Immature natural killer cell (primary cell): ENCODE data around the gene VILL. TPM values are rescaled to one million over a fixed set of nuclear protein-coding genes. Genes with fewer than 3 reads are reported as not detected.

Experiments used
- DNase-seq, 3 donors: peaks; one replicate each; pipeline ENCODE4 v3.0.0; 2022; ENCODE audit warnings: mixed read lengths in 1 of 3
- H3K27ac Mint-ChIP-seq, 6 donors: one replicate each; pipeline ENCODE4 v1.8.0; 2020; ENCODE audit warnings: mixed read lengths in 6 of 6, mild to moderate bottlenecking in 5 of 6, inconsistent platforms in 4 of 6, moderate library complexity in 3 of 6
- H3K27me3 Mint-ChIP-seq, 3 donors: one replicate each; pipeline ENCODE4 v1.8.0; 2020 to 2021; ENCODE audit warnings: low read depth in 3 of 3, mild to moderate bottlenecking in 3 of 3, mixed read lengths in 3 of 3, moderate library complexity in 3 of 3, inconsistent platforms in 1 of 3
- H3K36me3 Mint-ChIP-seq, 3 donors: one replicate each; pipeline ENCODE4 v1.8.0; 2020; ENCODE audit warnings: mixed read lengths in 3 of 3, inconsistent platforms in 2 of 3, mild to moderate bottlenecking in 2 of 3
- H3K4me1 Mint-ChIP-seq, 2 donors: one replicate each; pipeline ENCODE4 v1.8.0; 2020; ENCODE audit warnings: inconsistent platforms in 2 of 2, mild to moderate bottlenecking in 2 of 2, mixed read lengths in 2 of 2, moderate library complexity in 1 of 2
- H3K4me3 Mint-ChIP-seq, 5 donors: one replicate each; pipeline ENCODE4 v1.8.0; 2020; ENCODE audit warnings: mild to moderate bottlenecking in 5 of 5, mixed read lengths in 5 of 5, inconsistent platforms in 3 of 5, moderate library complexity in 3 of 5
- H3K9me3 Mint-ChIP-seq, 6 donors: one replicate each; pipeline ENCODE4 v1.8.0; 2020; ENCODE audit warnings: mild to moderate bottlenecking in 6 of 6, mixed read lengths in 6 of 6, inconsistent platforms in 4 of 6, moderate library complexity in 3 of 6
- polyA plus RNA-seq, 3 donors: library from polyadenylated mRNA; unstranded; fragments of 300-500 nt; fragmentation: Illumina TruSeq; gene quantifications; one replicate each; pipeline ENCODE4 v1.2.3, GENCODE V29; 2021

The VILL gene
- polyA plus RNA-seq, 3 donors from 2014 or later: 12.9 to 15.7 (median 14.6) TPM

- Mint-ChIP-seq H3K36me3 (peaks cover 33 to 38% (median 35%) of the 10 kb centered on the region in 3 donors), H3K27ac (no peak overlapping the region), H3K4me1 (no peaks in the 10 kb centered on the region), H3K9me3 (no peaks in the 10 kb centered on the region), H3K27me3 (peaks cover 0 to 4% (median 0%) of the 10 kb centered on the region in 3 donors), H3K4me3 (no peak overlapping the region)
- no peak for DNase-seq
These were observed 24.9 kb downstream of the VILL start for GRCh38 chr3:38015485-38015884.

GRCh38 chr3:38015984-38016383 lies 25.4 kb downstream of the VILL start:
- Mint-ChIP-seq H3K36me3 (peaks cover 33 to 38% (median 35%) of the 10 kb centered on the region in 3 donors), H3K4me1 (peaks cover 0 to 1% of the 10 kb centered on the region in 2 donors), H3K9me3 (no peaks in the 10 kb centered on the region), H3K27ac (no peak overlapping the region), H3K4me3 (no peak overlapping the region), H3K27me3 (peaks cover 0 to 4% (median 0%) of the 10 kb centered on the region in 3 donors)
- DNase-seq: no peak

GRCh38 chr3:38016410-38016809 lies 25.8 kb downstream of the VILL start:
- H3K27me3 Mint-ChIP-seq: peaks cover 0 to 4% (median 0%) of the 10 kb centered on the region in 3 donors
- no peak overlapping the region for H3K27ac Mint-ChIP-seq
- H3K4me3 Mint-ChIP-seq: no peak overlapping the region
- H3K4me1 Mint-ChIP-seq: peaks cover 0 to 3% of the 10 kb centered on the region in 2 donors
- no peak for DNase-seq
- H3K36me3 Mint-ChIP-seq: peaks cover 33 to 38% (median 35%) of the 10 kb centered on the region in 3 donors
- H3K9me3 Mint-ChIP-seq: no peaks in the 10 kb centered on the region

GRCh38 chr3:38016847-38017444 lies 26.4 kb downstream of the VILL start:
- Mint-ChIP-seq H3K4me1 (peaks cover 0 to 3% of the 10 kb centered on the region in 2 donors), H3K4me3 (no peak overlapping the region), H3K27ac (no peak overlapping the region), H3K36me3 (peaks cover 33 to 38% (median 35%) of the 10 kb centered on the region in 3 donors), H3K27me3 (peaks cover 0 to 4% (median 0%) of the 10 kb centered on the region in 3 donors), H3K9me3 (no peaks in the 10 kb centered on the region)
- no peak for DNase-seq

- Mint-ChIP-seq H3K36me3 (peaks cover 33 to 38% (median 35%) of the 10 kb centered on the region in 3 donors), H3K4me1 (peaks cover 0 to 3% of the 10 kb centered on the region in 2 donors), H3K4me3 (no peak overlapping the region), H3K27me3 (peaks cover 0 to 4% (median 0%) of the 10 kb centered on the region in 3 donors), H3K27ac (no peak overlapping the region), H3K9me3 (no peaks in the 10 kb centered on the region)
- DNase-seq: no peak
These were observed 27.1 kb downstream of the VILL start for GRCh38 chr3:38017445-38018295.

GRCh38 chr3:38018296-38019266 lies 28.0 kb downstream of the VILL start:
- Mint-ChIP-seq H3K9me3 (no peaks in the 10 kb centered on the region), H3K36me3 (peaks cover 32 to 38% (median 32%) of the 10 kb centered on the region in 3 donors), H3K27ac (peak overlapping the region in 1 of 6 donors; percentile 69), H3K27me3 (peaks cover 0 to 4% (median 0%) of the 10 kb centered on the region in 3 donors), H3K4me3 (no peak overlapping the region), H3K4me1 (peaks cover 9 to 10% of the 10 kb centered on the region in 2 donors)
- DNase-seq: no peak

GRCh38 chr3:38019658-38020341 lies 29.2 kb downstream of the VILL start:
- no peaks in the 10 kb centered on the region for H3K9me3 Mint-ChIP-seq

GRCh38 chr3:38020342-38020726 lies 29.7 kb downstream of the VILL start:
- peaks cover 23 to 26% of the 10 kb centered on the region in 2 donors for H3K4me1 Mint-ChIP-seq
- DNase-seq: no peak
- H3K36me3 Mint-ChIP-seq: peaks cover 15 to 24% (median 17%) of the 10 kb centered on the region in 3 donors
- H3K4me3 Mint-ChIP-seq: no peak overlapping the region
- H3K9me3 Mint-ChIP-seq: no peaks in the 10 kb centered on the region
- peak overlapping the region in 3 of 6 donors; percentile 24 to 58 (median 41) for H3K27ac Mint-ChIP-seq
- peaks cover 0 to 6% (median 0%) of the 10 kb centered on the region in 3 donors for H3K27me3 Mint-ChIP-seq

More at GRCh38 chr3:38019658-38020341, 29.2 kb downstream of the VILL start:
- peaks cover 20 to 30% (median 21%) of the 10 kb centered on the region in 3 donors for H3K36me3 Mint-ChIP-seq
- no peak overlapping the region for H3K27ac Mint-ChIP-seq
- H3K4me3 Mint-ChIP-seq: no peak overlapping the region
- H3K4me1 Mint-ChIP-seq: peaks cover 21% of the 10 kb centered on the region in 2 donors
- DNase-seq: no peak
- H3K27me3 Mint-ChIP-seq: peaks cover 0 to 5% (median 0%) of the 10 kb centered on the region in 3 donors

- H3K27ac Mint-ChIP-seq: peak overlapping the region in 2 of 6 donors; percentile 15 to 48
- peaks cover 0 to 6% (median 0%) of the 10 kb centered on the region in 3 donors for H3K27me3 Mint-ChIP-seq
- no peaks in the 10 kb centered on the region for H3K9me3 Mint-ChIP-seq
- peaks cover 6 to 16% (median 11%) of the 10 kb centered on the region in 3 donors for H3K36me3 Mint-ChIP-seq
- H3K4me1 Mint-ChIP-seq: peaks cover 28 to 34% of the 10 kb centered on the region in 2 donors
- no peak for DNase-seq
- no peak overlapping the region for H3K4me3 Mint-ChIP-seq
These were observed 30.6 kb downstream of the VILL start for GRCh38 chr3:38021196-38021595.

GRCh38 chr3:38022301-38022700 lies 31.7 kb downstream of the VILL start:
- no peak for DNase-seq
- Mint-ChIP-seq H3K4me3 (no peak overlapping the region), H3K27ac (peak overlapping the region in 1 of 6 donors; percentile 42), H3K4me1 (peaks cover 28 to 34% of the 10 kb centered on the region in 2 donors), H3K36me3 (peaks cover 0 to 7% (median 4%) of the 10 kb centered on the region in 3 donors), H3K27me3 (peaks cover 0 to 6% (median 0%) of the 10 kb centered on the region in 3 donors), H3K9me3 (no peaks in the 10 kb centered on the region)

GRCh38 chr3:38022896-38023709 lies 32.5 kb downstream of the VILL start:
- no peak for DNase-seq
- no peaks in the 10 kb centered on the region for H3K9me3 Mint-ChIP-seq
- peaks cover 0 to 6% (median 0%) of the 10 kb centered on the region in 3 donors for H3K27me3 Mint-ChIP-seq

GRCh38 chr3:38026856-38027255 lies 36.3 kb downstream of the VILL start:
- no peak for DNase-seq
- Mint-ChIP-seq H3K9me3 (peaks cover 0 to 2% (median 0%) of the 10 kb centered on the region in 6 donors), H3K27me3 (peaks cover 0 to 6% (median 3%) of the 10 kb centered on the region in 3 donors), H3K4me1 (peaks cover 35 to 45% of the 10 kb centered on the region in 2 donors), H3K27ac (peak overlapping the region in 1 of 6 donors; percentile 64), H3K4me3 (peak overlapping the region in 3 of 5 donors; percentile 45 to 53 (median 46)), H3K36me3 (no peaks in the 10 kb centered on the region)

More at GRCh38 chr3:38022896-38023709, 32.5 kb downstream of the VILL start:
- peaks cover 0 to 7% (median 4%) of the 10 kb centered on the region in 3 donors for H3K36me3 Mint-ChIP-seq
- H3K4me1 Mint-ChIP-seq: peaks cover 30 to 34% of the 10 kb centered on the region in 2 donors
- H3K27ac Mint-ChIP-seq: peak overlapping the region; percentile 79 to 98 (median 91)
- H3K4me3 Mint-ChIP-seq: peak overlapping the region; percentile 94 to 98 (median 98)
